ENCODE measurements around the gene NT5C2.

Gene NT5C2

DNA sequence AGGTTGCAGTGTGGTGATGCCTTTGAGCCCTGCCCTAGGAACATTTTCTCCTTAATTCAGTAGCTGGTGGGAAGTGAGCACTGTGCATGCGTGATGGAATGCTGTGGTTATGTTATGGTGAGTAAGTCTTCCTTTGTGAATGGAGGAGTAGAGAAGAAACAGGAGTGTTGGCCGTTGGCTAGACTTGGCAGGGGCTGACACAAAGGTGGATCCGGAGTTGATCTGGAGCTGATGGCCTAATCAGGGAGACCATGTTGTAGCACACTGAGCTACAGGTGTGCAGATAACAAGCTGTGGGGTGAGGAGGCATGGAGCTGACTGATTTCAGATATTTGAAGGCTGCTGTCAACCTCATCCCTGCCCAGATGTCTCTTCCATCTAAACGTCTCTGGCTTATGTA is 152.7 kb downstream of the NT5C2 start:
- TF ChIP-seq, protein P1, sequence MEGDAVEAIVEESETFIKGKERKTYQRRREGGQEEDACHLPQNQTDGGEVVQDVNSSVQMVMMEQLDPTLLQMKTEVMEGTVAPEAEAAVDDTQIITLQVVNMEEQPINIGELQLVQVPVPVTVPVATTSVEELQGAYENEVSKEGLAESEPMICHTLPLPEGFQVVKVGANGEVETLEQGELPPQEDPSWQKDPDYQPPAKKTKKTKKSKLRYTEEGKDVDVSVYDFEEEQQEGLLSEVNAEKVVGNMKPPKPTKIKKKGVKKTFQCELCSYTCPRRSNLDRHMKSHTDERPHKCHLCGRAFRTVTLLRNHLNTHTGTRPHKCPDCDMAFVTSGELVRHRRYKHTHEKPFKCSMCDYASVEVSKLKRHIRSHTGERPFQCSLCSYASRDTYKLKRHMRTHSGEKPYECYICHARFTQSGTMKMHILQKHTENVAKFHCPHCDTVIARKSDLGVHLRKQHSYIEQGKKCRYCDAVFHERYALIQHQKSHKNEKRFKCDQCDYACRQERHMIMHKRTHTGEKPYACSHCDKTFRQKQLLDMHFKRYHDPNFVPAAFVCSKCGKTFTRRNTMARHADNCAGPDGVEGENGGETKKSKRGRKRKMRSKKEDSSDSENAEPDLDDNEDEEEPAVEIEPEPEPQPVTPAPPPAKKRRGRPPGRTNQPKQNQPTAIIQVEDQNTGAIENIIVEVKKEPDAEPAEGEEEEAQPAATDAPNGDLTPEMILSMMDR (conservative IDR thresholded peaks at IDR 0.05; ENCODE audit: low read length): no peak
- no peak for TF ChIP-seq EZH2phosphoT487 (IDR thresholded peaks at IDR 0.05; ENCODE audit: borderline replicate concordance)
- no peak overlapping the region for H3K9ac ChIP-seq (ENCODE audit: low read depth, low read length, poor library complexity, severe bottlenecking)
- H3K9me2 ChIP-seq (replicated peaks; ENCODE audit: low read depth, low read length): no peaks in the 10 kb centered on the region
- no peaks in the 10 kb centered on the region for H4K20me1 ChIP-seq (ENCODE audit: insufficient read depth, low read length, poor library complexity, severe bottlenecking)
- H3F3A ChIP-seq (ENCODE audit: low read depth): no peaks in the 10 kb centered on the region
- no peak overlapping the region for H3K4me3 ChIP-seq (ENCODE audit: low read length, poor library complexity, severe bottlenecking)
- no peaks in the 10 kb centered on the region for H3K4me1 ChIP-seq (ENCODE audit: insufficient read depth, low read length, poor library complexity, severe bottlenecking)
- no peak overlapping the region for H2AFZ ChIP-seq (ENCODE audit: low read length)
- H3K36me3 ChIP-seq (ENCODE audit: insufficient read depth, low read length): no peaks in the 10 kb centered on the region
- no peaks in the 10 kb centered on the region for H3K27me3 ChIP-seq (ENCODE audit: insufficient read depth, low read length, poor library complexity, severe bottlenecking)
- H3K4me2 ChIP-seq (ENCODE audit: low read depth, low read length, poor library complexity, severe bottlenecking): no peak overlapping the region
- no peaks in the 10 kb centered on the region for H3K9me3 ChIP-seq (ENCODE audit: insufficient read depth, low read depth, low read length)
- H3K79me2 ChIP-seq (ENCODE audit: insufficient read depth, low read length): no peaks in the 10 kb centered on the region

DNA sequence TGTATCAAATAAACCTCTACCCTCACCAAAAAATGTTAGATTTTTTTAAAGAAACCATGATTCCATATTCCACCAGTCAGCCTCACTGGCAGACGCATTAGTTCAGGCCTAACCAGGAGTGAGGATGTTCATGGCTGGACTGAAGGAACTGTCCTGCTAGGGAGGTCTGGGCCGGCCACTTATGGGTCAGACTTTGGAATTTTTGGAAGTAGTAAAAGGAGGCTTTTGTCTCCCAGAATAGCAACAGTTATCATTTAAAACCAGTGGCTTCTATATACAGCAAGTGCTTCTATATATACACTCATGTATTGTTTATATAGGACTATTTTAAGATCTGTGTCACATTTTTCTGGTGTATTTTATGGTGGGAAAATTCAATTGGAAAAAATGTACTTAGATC is 154.5 kb downstream of the NT5C2 start:
- no peaks in the 10 kb centered on the region for H3K9me3 ChIP-seq (ENCODE audit: insufficient read depth, low read depth, low read length)
- no peak overlapping the region for H3K4me3 ChIP-seq (ENCODE audit: low read length, poor library complexity, severe bottlenecking)
- H3F3A ChIP-seq (ENCODE audit: low read depth): no peaks in the 10 kb centered on the region
- H2AFZ ChIP-seq (ENCODE audit: low read length): no peak overlapping the region
- H4K20me1 ChIP-seq (ENCODE audit: insufficient read depth, low read length, poor library complexity, severe bottlenecking): no peaks in the 10 kb centered on the region
- H3K27me3 ChIP-seq (ENCODE audit: insufficient read depth, low read length, poor library complexity, severe bottlenecking): no peaks in the 10 kb centered on the region
- no peak overlapping the region for H3K9ac ChIP-seq (ENCODE audit: low read depth, low read length, poor library complexity, severe bottlenecking)
- no peaks in the 10 kb centered on the region for H3K4me1 ChIP-seq (ENCODE audit: insufficient read depth, low read length, poor library complexity, severe bottlenecking)
- H3K4me2 ChIP-seq (ENCODE audit: low read depth, low read length, poor library complexity, severe bottlenecking): no peak overlapping the region
- H3K36me3 ChIP-seq (ENCODE audit: insufficient read depth, low read length): no peaks in the 10 kb centered on the region
- no peaks in the 10 kb centered on the region for H3K79me2 ChIP-seq (ENCODE audit: insufficient read depth, low read length)
- no peaks in the 10 kb centered on the region for H3K9me2 ChIP-seq (replicated peaks; ENCODE audit: low read depth, low read length)
- no peak for TF ChIP-seq EZH2phosphoT487 (IDR thresholded peaks at IDR 0.05; ENCODE audit: borderline replicate concordance)
- TF ChIP-seq, protein P1 (conservative IDR thresholded peaks at IDR 0.05; ENCODE audit: low read length): no peak

Data from Loucy (cell line).